Endodermal cell (in vitro differentiated cells): ENCODE results near the gene CXorf38. TPM values are rescaled to one million over a fixed set of nuclear protein-coding genes. Genes with fewer than 3 reads are reported as not detected.

Source experiments
- DNase-seq: peaks from one replicate; pipeline ENCODE4 v3.0.0-alpha.2; 2017
- H3K27ac ChIP-seq: 2 replicates; pipeline ENCODE4 v1.5.1; 2013; ENCODE audit warnings: mild to moderate bottlenecking, low read depth, low read length, moderate library complexity
- H3K27me3 ChIP-seq: 2 replicates; pipeline ENCODE4 v1.6.1; 2013; ENCODE audit warnings: mild to moderate bottlenecking, low read length, moderate library complexity; ENCODE audit not compliant: insufficient read depth, control insufficient read depth, poor library complexity, severe bottlenecking
- H3K36me3 ChIP-seq: 2 replicates; pipeline ENCODE4 v1.7.0; 2013; ENCODE audit warnings: mild to moderate bottlenecking, low read length, moderate library complexity; ENCODE audit not compliant: control insufficient read depth, insufficient read depth
- H3K4me1 ChIP-seq: one replicate; pipeline ENCODE4 v1.7.0; 2013; ENCODE audit warnings: low read length; ENCODE audit not compliant: control insufficient read depth, insufficient read depth
- H3K4me3 ChIP-seq: 2 replicates; pipeline ENCODE4 v1.5.1; 2013; ENCODE audit warnings: mild to moderate bottlenecking, low read length, moderate library complexity
- H3K9ac ChIP-seq: 2 replicates; pipeline ENCODE4 v1.6.1; 2013; ENCODE audit warnings: mild to moderate bottlenecking, low read length, moderate library complexity; ENCODE audit not compliant: poor library complexity, severe bottlenecking; ENCODE audit errors: extremely low read depth
- H3K9me3 ChIP-seq: 2 replicates; pipeline ENCODE4 v1.6.1; 2013; ENCODE audit warnings: mild to moderate bottlenecking, low read length, moderate library complexity; ENCODE audit not compliant: control insufficient read depth
- H3K27ac Mint-ChIP-seq: 2 replicates; pipeline ENCODE4 v1.8.0; 2020; ENCODE audit warnings: mixed read lengths
- H3K27me3 Mint-ChIP-seq: 2 replicates; pipeline ENCODE4 v1.8.0; 2021; ENCODE audit warnings: mild to moderate bottlenecking, mixed read lengths; ENCODE audit not compliant: insufficient read depth
- H3K36me3 Mint-ChIP-seq: 2 replicates; pipeline ENCODE4 v1.8.0; 2020; ENCODE audit warnings: low read depth, mixed read lengths
- H3K4me1 Mint-ChIP-seq: 2 replicates; pipeline ENCODE4 v1.8.0; 2020; ENCODE audit warnings: mixed read lengths
- H3K4me3 Mint-ChIP-seq: 2 replicates; pipeline ENCODE4 v1.8.0; 2020; ENCODE audit warnings: mild to moderate bottlenecking, moderate library complexity, mixed read lengths
- H3K9me3 Mint-ChIP-seq: 2 replicates; pipeline ENCODE4 v1.8.0; 2020; ENCODE audit warnings: mild to moderate bottlenecking, mixed read lengths
- WGBS, 2 experiments: methylation state at CpG; one replicate each; pipeline versions ENCODE4 v1.1.5 to v1.1.7; 2013; ENCODE audit warnings: missing lambda C conversion rate in 2 of 2, mixed read lengths in 1 of 2; ENCODE audit not compliant: insufficient coverage in 1 of 2, insufficient read length in 1 of 2; 5-methylcytosine and 5-hydroxymethylcytosine counted together
- total RNA-seq, 2 donors: library from RNA; stranded (reverse); fragmentation: NEBNext Ultra II Directional in 1 of 2; extraction: Animal tissue kit (Norgen Biotek cat#: 25700) in 1 of 2; gene quantifications; 2 replicates in 1 of 2; 3 replicates in 1 of 2; pipeline ENCODE4 v1.2.1, GENCODE V29; 2021
- TF ChIP-seq, protein P1 (sequence below): fragments of 200-600 bp; sonication (generic); conservative IDR thresholded peaks from 2 replicates; pipeline ENCODE4 v1.5.0; 2021; ENCODE audit warnings: antibody characterized with exemption, mild to moderate bottlenecking

Gene CXorf38
- total RNA-seq, 2 donors from 2014 or later, result 9.1 to 10.6 TPM

DNA sequence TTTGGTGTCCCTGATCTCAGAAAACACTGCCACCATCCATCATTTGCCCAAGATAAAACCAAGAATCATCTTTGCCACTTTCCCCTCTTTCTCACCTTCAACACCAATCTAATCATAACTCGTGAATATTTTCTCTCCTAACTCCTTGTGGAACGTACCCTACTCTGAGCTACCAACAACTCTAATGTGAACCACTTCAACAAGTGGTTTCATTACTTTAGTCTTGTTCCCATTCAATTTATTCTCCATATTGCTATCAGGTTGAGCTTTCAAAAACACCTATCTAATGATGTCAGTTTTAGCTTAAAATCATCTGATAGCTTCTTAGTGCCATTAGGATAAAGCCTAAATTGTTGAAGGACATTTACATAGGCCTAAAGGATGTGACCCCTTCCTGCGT is 39.8 kb upstream of the CXorf38 start:
- no peak overlapping the region for H3K9ac ChIP-seq
- no peak for DNase-seq
- peaks cover 52% of the 10 kb centered on the region for H3K36me3 ChIP-seq
- H3K27ac ChIP-seq, result no peak overlapping the region
- peaks cover 17% of the 10 kb centered on the region for H3K9me3 Mint-ChIP-seq
- H3K36me3 Mint-ChIP-seq, result peaks cover 34% of the 10 kb centered on the region
- no peaks in the 10 kb centered on the region for H3K27me3 Mint-ChIP-seq
- peaks cover 35% of the 10 kb centered on the region for H3K4me1 Mint-ChIP-seq
- no peaks in the 10 kb centered on the region for H3K9me3 ChIP-seq
- no peak overlapping the region for H3K27ac Mint-ChIP-seq
- H3K4me1 ChIP-seq, result peaks cover 3% of the 10 kb centered on the region
- no peak overlapping the region for H3K4me3 ChIP-seq
- WGBS, 2 experiments, result 96 to 100% methylated on average over 2 to 3 of the region's 3 CpGs
- no peak overlapping the region for H3K4me3 Mint-ChIP-seq
- no peaks in the 10 kb centered on the region for H3K27me3 ChIP-seq
- TF ChIP-seq, protein P1, sequence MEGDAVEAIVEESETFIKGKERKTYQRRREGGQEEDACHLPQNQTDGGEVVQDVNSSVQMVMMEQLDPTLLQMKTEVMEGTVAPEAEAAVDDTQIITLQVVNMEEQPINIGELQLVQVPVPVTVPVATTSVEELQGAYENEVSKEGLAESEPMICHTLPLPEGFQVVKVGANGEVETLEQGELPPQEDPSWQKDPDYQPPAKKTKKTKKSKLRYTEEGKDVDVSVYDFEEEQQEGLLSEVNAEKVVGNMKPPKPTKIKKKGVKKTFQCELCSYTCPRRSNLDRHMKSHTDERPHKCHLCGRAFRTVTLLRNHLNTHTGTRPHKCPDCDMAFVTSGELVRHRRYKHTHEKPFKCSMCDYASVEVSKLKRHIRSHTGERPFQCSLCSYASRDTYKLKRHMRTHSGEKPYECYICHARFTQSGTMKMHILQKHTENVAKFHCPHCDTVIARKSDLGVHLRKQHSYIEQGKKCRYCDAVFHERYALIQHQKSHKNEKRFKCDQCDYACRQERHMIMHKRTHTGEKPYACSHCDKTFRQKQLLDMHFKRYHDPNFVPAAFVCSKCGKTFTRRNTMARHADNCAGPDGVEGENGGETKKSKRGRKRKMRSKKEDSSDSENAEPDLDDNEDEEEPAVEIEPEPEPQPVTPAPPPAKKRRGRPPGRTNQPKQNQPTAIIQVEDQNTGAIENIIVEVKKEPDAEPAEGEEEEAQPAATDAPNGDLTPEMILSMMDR, result no peak

DNA sequence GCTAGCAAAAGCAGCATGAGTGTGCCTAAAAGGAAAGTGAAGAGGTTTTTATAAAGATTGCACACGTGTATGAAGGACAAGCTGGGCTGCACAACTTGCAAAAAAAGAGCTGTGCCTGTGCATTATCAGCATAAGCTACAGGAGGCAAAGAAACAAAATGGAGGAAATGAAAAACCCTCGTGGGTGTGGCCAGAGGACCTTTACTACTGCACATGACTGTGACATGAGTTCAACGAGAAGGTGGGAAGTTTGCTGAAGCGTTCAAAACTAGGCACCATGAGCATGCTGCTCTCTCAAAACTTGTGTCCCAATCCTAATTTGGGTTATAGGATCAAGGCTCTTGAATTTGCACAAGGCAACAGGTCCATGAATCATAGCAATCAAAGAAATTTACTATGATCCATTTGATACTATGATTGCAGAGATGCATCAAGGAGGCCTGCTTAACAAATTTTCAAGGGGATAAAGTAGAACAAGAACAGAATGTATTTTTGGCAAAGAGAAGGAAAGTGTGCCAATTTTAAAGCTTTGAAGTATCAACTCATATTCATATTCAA is 38.1 kb upstream of the CXorf38 start:
- peaks cover 34% of the 10 kb centered on the region for H3K36me3 Mint-ChIP-seq
- no peak overlapping the region for H3K4me3 ChIP-seq
- peaks cover 14% of the 10 kb centered on the region for H3K9me3 Mint-ChIP-seq
- H3K27me3 Mint-ChIP-seq, result no peaks in the 10 kb centered on the region
- DNase-seq, result no peak
- H3K27ac ChIP-seq, result no peak overlapping the region
- no peak overlapping the region for H3K27ac Mint-ChIP-seq
- TF ChIP-seq, protein P1, result no peak
- H3K27me3 ChIP-seq, result no peaks in the 10 kb centered on the region
- peaks cover 62% of the 10 kb centered on the region for H3K36me3 ChIP-seq
- H3K9me3 ChIP-seq, result no peaks in the 10 kb centered on the region
- no peak overlapping the region for H3K4me3 Mint-ChIP-seq
- 66 to 90% methylated on average over 3 to 4 of the region's 4 CpGs for WGBS, 2 experiments
- H3K4me1 Mint-ChIP-seq, result peaks cover 27% of the 10 kb centered on the region
- no peaks in the 10 kb centered on the region for H3K4me1 ChIP-seq
- no peak overlapping the region for H3K9ac ChIP-seq

DNA sequence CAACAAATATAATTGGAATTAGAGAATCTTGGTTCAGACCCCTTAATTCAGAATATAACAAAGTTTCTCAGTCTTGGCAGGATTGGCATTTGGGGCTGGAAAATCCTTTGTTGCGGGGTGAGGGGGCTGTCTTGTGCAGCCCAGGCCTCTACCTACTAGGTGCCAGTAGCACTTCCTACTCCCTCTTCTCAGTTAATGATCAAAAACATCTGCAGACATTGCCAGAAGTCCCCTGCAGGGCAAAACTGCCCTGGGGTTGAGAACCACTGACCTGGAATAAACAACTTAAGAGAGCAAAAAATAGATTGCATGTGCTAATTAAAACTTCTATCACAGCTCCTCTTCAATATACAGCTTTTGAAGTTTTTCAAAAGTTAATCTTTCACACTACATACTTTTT is 36.7 kb upstream of the CXorf38 start:
- peaks cover 44% of the 10 kb centered on the region for H3K36me3 Mint-ChIP-seq
- no peaks in the 10 kb centered on the region for H3K9me3 ChIP-seq

More for the DNA sequence above, 36.7 kb upstream of the CXorf38 start:
- peaks cover 23% of the 10 kb centered on the region for H3K4me1 Mint-ChIP-seq
- no peaks in the 10 kb centered on the region for H3K27me3 Mint-ChIP-seq
- H3K27ac Mint-ChIP-seq, result no peak overlapping the region
- Histone ChIP-seq H3K9ac (no peak overlapping the region), H3K4me3 (no peak overlapping the region), H3K4me1 (no peaks in the 10 kb centered on the region), H3K27ac (no peak overlapping the region), H3K27me3 (no peaks in the 10 kb centered on the region), H3K36me3 (peaks cover 69% of the 10 kb centered on the region)
- TF ChIP-seq, protein P1, result no peak
- DNase-seq, result no peak
- H3K4me3 Mint-ChIP-seq, result no peak overlapping the region
- WGBS, 2 experiments, result no CpG with 5 or more reads among the region's 1 CpG
- H3K9me3 Mint-ChIP-seq, result peaks cover 18% of the 10 kb centered on the region
